GM19452 (cell line): ENCODE results near the gene P3H2.

Source experiments
- ATAC-seq: cut with Tn5 transposase; IDR thresholded peaks from one replicate; pipeline ENCODE4 v1.9.1; 2021; ENCODE audit not compliant: unreplicated experiment

P3H2 gene

GRCh38 chr3:190019844-190020243, 100.9 kb downstream of the P3H2 start:
- ATAC-seq = no peak

- no peak for ATAC-seq
Observed at GRCh38 chr3:190019006-190019405, 101.7 kb downstream of the P3H2 start.

- no peak for ATAC-seq
Observed at GRCh38 chr3:190018460-190018859, 102.2 kb downstream of the P3H2 start.

- no peak for ATAC-seq
Observed at GRCh38 chr3:190017521-190018288, 103.0 kb downstream of the P3H2 start.

GRCh38 chr3:190016966-190017365, 103.7 kb downstream of the P3H2 start:
- no peak for ATAC-seq

- ATAC-seq = no peak
Observed at GRCh38 chr3:190014940-190015339, 105.8 kb downstream of the P3H2 start.

- ATAC-seq = no peak
Observed at GRCh38 chr3:190013943-190014924, 106.5 kb downstream of the P3H2 start.

GRCh38 chr3:190012784-190013183, 107.9 kb downstream of the P3H2 start:
- no peak for ATAC-seq

GRCh38 chr3:190012314-190012782, 108.3 kb downstream of the P3H2 start:
- no peak for ATAC-seq

- no peak for ATAC-seq
Observed at GRCh38 chr3:190010486-190010885, 110.2 kb downstream of the P3H2 start.

GRCh38 chr3:190009614-190010013, 111.1 kb downstream of the P3H2 start:
- ATAC-seq = no peak

GRCh38 chr3:190008432-190008831, 112.3 kb downstream of the P3H2 start:
- ATAC-seq = no peak

- no peak for ATAC-seq
Observed at GRCh38 chr3:190005343-190006113, 115.2 kb downstream of the P3H2 start.

GRCh38 chr3:190004656-190005055, 116.0 kb downstream of the P3H2 start:
- no peak for ATAC-seq

- ATAC-seq = no peak
Observed at GRCh38 chr3:190003681-190004123, 117.0 kb downstream of the P3H2 start.

- no peak for ATAC-seq
Observed at GRCh38 chr3:190003068-190003467, 117.6 kb downstream of the P3H2 start.

- no peak for ATAC-seq
Observed at GRCh38 chr3:190001426-190001825, 119.3 kb downstream of the P3H2 start.

GRCh38 chr3:190000861-190001196, 119.9 kb downstream of the P3H2 start:
- ATAC-seq = no peak

GRCh38 chr3:190000187-190000860, 120.4 kb downstream of the P3H2 start:
- no peak for ATAC-seq

GRCh38 chr3:189999718-190000117, 121.0 kb downstream of the P3H2 start:
- ATAC-seq = no peak

- no peak for ATAC-seq
Observed at GRCh38 chr3:189995129-189995528, 125.6 kb downstream of the P3H2 start.
